SK-N-MC (cell line): ENCODE results near the gene GET3.

Experiments
- EZH2 ChIP-seq: fragments of 200-600 bp; sonication (generic); IDR thresholded peaks from one replicate; pipeline ENCODE4 v1.6.1; 2017; ENCODE audit warnings: antibody characterized with exemption
- POLR2AphosphoS5 ChIP-seq: IDR thresholded peaks from 2 replicates; pipeline ENCODE4 v1.6.1; 2012; ENCODE audit warnings: mild to moderate bottlenecking, low read depth, low read length, borderline replicate concordance

- TF ChIP-seq EZH2: no peak
- TF ChIP-seq POLR2AphosphoS5: no peak
Observed at GRCh38 chr19:12731337-12731736, 6.0 kb upstream of the GET3 start.
